Bronchial epithelial cell (primary cell): ENCODE measurements around the gene KLK6. TPM values are rescaled to one million over a fixed set of nuclear protein-coding genes. Genes with fewer than 3 reads are reported as not detected.

ENCODE experiments used
- DNase-seq: peaks from one replicate; pipeline ENCODE4 v3.0.0-alpha.2; 2010; ENCODE audit warnings: low read depth
- FAIRE-seq: peaks from 2 replicates; lab custom pipeline; 2011; peaks lifted over from hg19 to GRCh38; lab: Jason Lieb, UNC
- H3K27me3 ChIP-seq: 2 replicates; pipeline ENCODE4 v1.5.1; 2011; ENCODE audit warnings: low read length; ENCODE audit not compliant: control insufficient read depth, insufficient read depth
- H3K36me3 ChIP-seq: 2 replicates; pipeline ENCODE4 v1.5.1; 2011; ENCODE audit warnings: low read length; ENCODE audit not compliant: control insufficient read depth, insufficient read depth
- H3K4me3 ChIP-seq: 2 replicates; pipeline ENCODE4 v1.5.1; 2011; ENCODE audit warnings: mild to moderate bottlenecking, low read depth, low read length, control low read depth
- CTCF ChIP-seq: IDR thresholded peaks from 2 replicates; pipeline ENCODE4 v1.5.1; 2011; ENCODE audit warnings: mild to moderate bottlenecking, moderate library complexity, low read length, control low read depth, inconsistent platforms; ENCODE audit not compliant: insufficient read depth, severe bottlenecking
- total RNA-seq: library from RNA; depleted of rRNA; stranded (reverse); fragments of >200 nt; gene quantifications from 2 replicates; pipeline ENCODE4 v1.2.1, GENCODE V29; 2014

Gene KLK6
- total RNA-seq: 0.26 TPM in 2 replicates

- no peaks in the 10 kb centered on the region for H3K36me3 ChIP-seq
- H3K4me3 ChIP-seq: no peak within 1 kb of the TSS
- FAIRE-seq (no peak), DNase-seq (peak; percentile 51)
- TF ChIP-seq CTCF: no peak
- H3K27me3 ChIP-seq: no peaks in the 10 kb centered on the region
Measured at GRCh38 chr19:50969413-50969760, at the start of gene KLK6. Gene KLK6, minus strand, starts transcription at chr19:50969591. Its CDS starts 1,487 bp downstream, at chr19:50968104.

GRCh38 chr19:51018745-51019543, 49.6 kb upstream of the KLK6 start:
- Histone ChIP-seq H3K36me3 (no peaks in the 10 kb centered on the region), H3K27me3 (peaks cover 1% of the 10 kb centered on the region), H3K4me3 (peak overlapping the region; percentile 33)
- FAIRE-seq (no peak), DNase-seq (no peak)
- TF ChIP-seq CTCF: no peak

- H3K27me3 ChIP-seq: peaks cover 1% of the 10 kb centered on the region
- peak; percentile 96 for TF ChIP-seq CTCF
- peak overlapping the region; percentile 33 for H3K4me3 ChIP-seq
- no peaks in the 10 kb centered on the region for H3K36me3 ChIP-seq
- DNase-seq: peak; percentile 43
- FAIRE-seq: no peak
Measured at GRCh38 chr19:51016798-51017683, 47.6 kb upstream of the KLK6 start.

GRCh38 chr19:51015691-51016267, 46.4 kb upstream of the KLK6 start:
- H3K4me3 ChIP-seq: no peak overlapping the region
- no peak for TF ChIP-seq CTCF
- FAIRE-seq (no peak), DNase-seq (no peak)
- peaks cover 1% of the 10 kb centered on the region for H3K27me3 ChIP-seq
- no peaks in the 10 kb centered on the region for H3K36me3 ChIP-seq

GRCh38 chr19:51014242-51014641, 44.9 kb upstream of the KLK6 start:
- no peak for TF ChIP-seq CTCF
- FAIRE-seq (no peak), DNase-seq (no peak)
- Histone ChIP-seq H3K4me3 (no peak overlapping the region), H3K27me3 (peaks cover 1% of the 10 kb centered on the region), H3K36me3 (no peaks in the 10 kb centered on the region)
